IMR-90 (cell line): ENCODE results near the gene SLC23A2. TPM values are rescaled to one million over a fixed set of nuclear protein-coding genes. Genes with fewer than 3 reads are reported as not detected.

Experiments
- ATAC-seq: fragments of 200-7000 bp; cut with Tn5 transposase; 2 replicates; pipeline ENCODE4 v1.9.1; 2020; ENCODE audit warnings: low read depth, mild to moderate bottlenecking, moderate library complexity
- BruUV-seq: library from RNA; stranded (reverse); fragments of 400-500 nt; replicated peaks from 2 replicates; lab custom pipeline; 2021; lab: Mats Ljungman, UMichigan
- CTCF ChIA-PET: fragments of 300-600 bp; formaldehyde crosslinking; extraction: SDS; loops from one replicate; lab custom pipeline; 2021; ENCODE audit warnings: antibody characterized with exemption; lab: Yijun Ruan, JAX
- POLR2A ChIA-PET: fragments of 300-600 bp; sonication (Branson Sonifier 250); formaldehyde crosslinking; loops from one replicate; lab custom pipeline; 2022; ENCODE audit warnings: antibody characterized with exemption; ENCODE audit not compliant: unreplicated experiment; lab: Charles Lee
- DNase-seq: peaks from one replicate; pipeline ENCODE4 v3.0.0; 2013
- H2AFZ ChIP-seq: replicated peaks from 2 replicates; pipeline ENCODE3; 2013; ENCODE audit warnings: low read length, mild to moderate bottlenecking; ENCODE audit not compliant: poor library complexity
- H2AK5ac ChIP-seq: 2 replicates; pipeline ENCODE4 v1.6.1; 2013; ENCODE audit warnings: low read depth, low read length, inconsistent platforms
- H2AK9ac ChIP-seq: replicated peaks from 2 replicates; pipeline ENCODE3; 2013; ENCODE audit warnings: mild to moderate bottlenecking, low read depth, low read length, moderate library complexity; ENCODE audit not compliant: poor library complexity
- H2BK120ac ChIP-seq: 2 replicates; pipeline ENCODE4 v1.6.1; 2013; ENCODE audit warnings: low read depth, low read length, inconsistent platforms
- H2BK15ac ChIP-seq: 3 replicates; pipeline ENCODE4 v1.6.1; 2013; ENCODE audit warnings: low read depth, low read length, inconsistent platforms
- H2BK20ac ChIP-seq: 2 replicates; pipeline ENCODE4 v1.6.1; 2013; ENCODE audit warnings: low read depth, mild to moderate bottlenecking, inconsistent platforms, low read length, moderate library complexity
- H2BK5ac ChIP-seq: 2 replicates; pipeline ENCODE4 v1.6.1; 2013; ENCODE audit warnings: mild to moderate bottlenecking, low read depth, low read length, inconsistent platforms; ENCODE audit not compliant: poor library complexity, severe bottlenecking
- H3K14ac ChIP-seq: replicated peaks from 2 replicates; pipeline ENCODE4 v1.6.1; 2013; ENCODE audit warnings: low read depth, low read length, inconsistent platforms
- H3K18ac ChIP-seq: 2 replicates; pipeline ENCODE4 v1.6.1; 2013; ENCODE audit warnings: low read depth, low read length, control low read depth
- H3K23ac ChIP-seq: 2 replicates; pipeline ENCODE4 v1.6.1; 2013; ENCODE audit warnings: low read depth, low read length, inconsistent platforms
- H3K27ac ChIP-seq: 2 replicates; pipeline ENCODE4 v1.5.1; 2013; ENCODE audit warnings: mild to moderate bottlenecking, control low read depth, low read length; ENCODE audit not compliant: insufficient read depth
- H3K27me3 ChIP-seq: 2 replicates; pipeline ENCODE4 v1.6.1; 2013; ENCODE audit warnings: low read length; ENCODE audit not compliant: control insufficient read depth, insufficient read depth
- H3K36me3 ChIP-seq: 2 replicates; pipeline ENCODE4 v1.6.1; 2013; ENCODE audit warnings: low read length, mixed read lengths; ENCODE audit not compliant: control insufficient read depth, insufficient read depth
- H3K4ac ChIP-seq: 2 replicates; pipeline ENCODE4 v1.6.1; 2013; ENCODE audit warnings: low read depth, low read length, inconsistent platforms
- H3K4me1 ChIP-seq: 2 replicates; pipeline ENCODE4 v1.6.1; 2013; ENCODE audit warnings: low read length, mixed read lengths; ENCODE audit not compliant: control insufficient read depth, insufficient read depth
- H3K4me2 ChIP-seq: 2 replicates; pipeline ENCODE4 v1.6.1; 2013; ENCODE audit warnings: low read depth, mild to moderate bottlenecking, control low read depth, low read length, moderate library complexity
- H3K4me3 ChIP-seq: 2 replicates; pipeline ENCODE4 v1.5.1; 2013; ENCODE audit warnings: low read depth, mild to moderate bottlenecking, control low read depth, low read length, moderate library complexity; ENCODE audit not compliant: insufficient read depth
- H3K56ac ChIP-seq: 2 replicates; pipeline ENCODE4 v1.6.1; 2013; ENCODE audit warnings: low read length, inconsistent platforms; ENCODE audit not compliant: insufficient read depth; ENCODE audit errors: extremely low read depth
- H3K79me1 ChIP-seq, 2 experiments: 2 replicates each; pipeline ENCODE4 v1.6.1; 2013; ENCODE audit warnings: low read length in 2 of 2, inconsistent platforms in 1 of 2, low read depth in 1 of 2
- H3K9ac ChIP-seq: 2 replicates; pipeline ENCODE4 v1.6.1; 2013; ENCODE audit warnings: low read depth, low read length, control low read depth
- H3K9me1 ChIP-seq: 2 replicates; pipeline ENCODE4 v1.6.1; 2013; ENCODE audit warnings: low read length, inconsistent platforms; ENCODE audit not compliant: insufficient read depth
- H3K9me3 ChIP-seq: 2 replicates; pipeline ENCODE4 v1.6.1; 2013; ENCODE audit warnings: low read length; ENCODE audit not compliant: control insufficient read depth, insufficient read depth
- H4K20me1 ChIP-seq: 2 replicates; pipeline ENCODE4 v1.6.1; 2013; ENCODE audit warnings: low read length, inconsistent platforms; ENCODE audit not compliant: insufficient read depth
- H4K5ac ChIP-seq: 2 replicates; pipeline ENCODE4 v1.6.1; 2013; ENCODE audit warnings: mild to moderate bottlenecking, low read depth, low read length, control low read depth
- H4K8ac ChIP-seq, 2 experiments: 2 replicates each; pipeline ENCODE4 v1.6.1; 2013; ENCODE audit warnings: low read depth in 2 of 2, low read length in 2 of 2, control low read depth in 1 of 2, inconsistent platforms in 1 of 2
- H4K91ac ChIP-seq: 2 replicates; pipeline ENCODE4 v1.6.1; 2013; ENCODE audit warnings: low read depth, low read length, inconsistent platforms; ENCODE audit not compliant: insufficient read depth
- BHLHE40 ChIP-seq: fragments of 150-350 bp; IDR thresholded peaks from 2 replicates; pipeline ENCODE4 v1.6.1; 2016; ENCODE audit warnings: mild to moderate bottlenecking, low read depth, low read length
- CHD1 ChIP-seq: IDR thresholded peaks from 2 replicates; pipeline ENCODE4 v1.6.1; 2012; ENCODE audit warnings: low read depth, low read length, improper control_type of control experiment
- ELK1 ChIP-seq: fragments of 150-350 bp; IDR thresholded peaks from 2 replicates; pipeline ENCODE4 v1.6.1; 2016; ENCODE audit warnings: low read depth, mild to moderate bottlenecking, low read length, moderate library complexity, borderline replicate concordance
- FOS ChIP-seq: fragments of 150-350 bp; IDR thresholded peaks from 2 replicates; pipeline ENCODE4 v1.6.1; 2016; ENCODE audit warnings: low read depth, low read length
- MAZ ChIP-seq: IDR thresholded peaks from 2 replicates; pipeline ENCODE4 v1.6.1; 2012; ENCODE audit warnings: low read depth, mild to moderate bottlenecking, low read length, improper control_type of control experiment, moderate library complexity, borderline replicate concordance
- MXI1 ChIP-seq: IDR thresholded peaks from 2 replicates; pipeline ENCODE4 v1.6.1; 2012; ENCODE audit warnings: low read depth, mild to moderate bottlenecking, low read length, moderate library complexity, borderline replicate concordance
- NFE2L2 ChIP-seq: fragments of 150-350 bp; IDR thresholded peaks from 2 replicates; pipeline ENCODE4 v1.6.1; 2016; ENCODE audit warnings: low read depth, mild to moderate bottlenecking, low read length
- POLR2A ChIP-seq: IDR thresholded peaks from 2 replicates; pipeline ENCODE4 v1.6.1; 2012; ENCODE audit warnings: mild to moderate bottlenecking, low read depth, low read length
- RAD21 ChIP-seq: IDR thresholded peaks from 2 replicates; pipeline ENCODE4 v1.6.1; 2012; ENCODE audit warnings: low read length, improper control_type of control experiment
- RCOR1 ChIP-seq: IDR thresholded peaks from 2 replicates; pipeline ENCODE4 v1.6.1; 2012; ENCODE audit warnings: mild to moderate bottlenecking, low read length, improper control_type of control experiment; ENCODE audit not compliant: insufficient replicate concordance
- RFX5 ChIP-seq: IDR thresholded peaks from 2 replicates; pipeline ENCODE4 v1.8.0; 2012; ENCODE audit warnings: low read depth, mild to moderate bottlenecking, low read length, moderate library complexity
- SMC3 ChIP-seq: fragments of 150-350 bp; IDR thresholded peaks from 2 replicates; pipeline ENCODE4 v1.6.1; 2016; ENCODE audit warnings: low read depth, mild to moderate bottlenecking, antibody characterized with exemption, low read length, moderate library complexity
- WGBS, 2 experiments: methylation state at CpG; one replicate each; pipeline versions ENCODE4 v1.1.5 to v1.1.7; 2013; ENCODE audit warnings: missing lambda C conversion rate in 2 of 2; ENCODE audit not compliant: insufficient read length in 1 of 2; ENCODE audit errors: extremely low coverage in 2 of 2; 5-methylcytosine and 5-hydroxymethylcytosine counted together
- dilution Hi-C: fragments of 300-500 bp; cut with HindIII; formaldehyde crosslinking; loops from one replicate; pipeline ENCODE4 v1.14.3; 2018; ENCODE audit warnings: low sequenced_read_pairs; ENCODE audit not compliant: unreplicated experiment
- in situ Hi-C: fragments of 300-500 bp; cut with MboI; formaldehyde crosslinking; loops from 3 replicates; pipeline ENCODE4 v1.14.3; 2019; ENCODE audit warnings: low sequenced_read_pairs, inconsistent platforms, mixed read lengths
- intact Hi-C: fragments of 100-400 bp; cut with micrococcal nuclease; formaldehyde crosslinking; loops from 2 replicates; pipeline ENCODE4 v1.10.0; 2022
- polyA plus RNA-seq, 3 experiments: library from polyadenylated mRNA; depleted of rRNA; stranded (reverse); fragments of >200 nt; gene quantifications; 2 replicates each; pipeline ENCODE4 v1.2.3, GENCODE V29; 2012; ENCODE audit warnings: low replicate concordance in 1 of 3
- total RNA-seq: library from RNA; depleted of rRNA; stranded (reverse); fragments of >200 nt; gene quantifications from 2 replicates; pipeline ENCODE4 v1.2.3, GENCODE V29; 2012
- TF ChIP-seq, protein P1 (sequence below): fragments of 150-350 bp; IDR thresholded peaks from 2 replicates; pipeline ENCODE4 v1.6.1; 2017; ENCODE audit warnings: mild to moderate bottlenecking, antibody characterized with exemption, low read length, low read depth

SLC23A2 gene
- total and polyA plus RNA-seq, 2 of the 4 experiments (the other 2 are of a cell fraction) = 10.2 to 14.4 TPM

DNA sequence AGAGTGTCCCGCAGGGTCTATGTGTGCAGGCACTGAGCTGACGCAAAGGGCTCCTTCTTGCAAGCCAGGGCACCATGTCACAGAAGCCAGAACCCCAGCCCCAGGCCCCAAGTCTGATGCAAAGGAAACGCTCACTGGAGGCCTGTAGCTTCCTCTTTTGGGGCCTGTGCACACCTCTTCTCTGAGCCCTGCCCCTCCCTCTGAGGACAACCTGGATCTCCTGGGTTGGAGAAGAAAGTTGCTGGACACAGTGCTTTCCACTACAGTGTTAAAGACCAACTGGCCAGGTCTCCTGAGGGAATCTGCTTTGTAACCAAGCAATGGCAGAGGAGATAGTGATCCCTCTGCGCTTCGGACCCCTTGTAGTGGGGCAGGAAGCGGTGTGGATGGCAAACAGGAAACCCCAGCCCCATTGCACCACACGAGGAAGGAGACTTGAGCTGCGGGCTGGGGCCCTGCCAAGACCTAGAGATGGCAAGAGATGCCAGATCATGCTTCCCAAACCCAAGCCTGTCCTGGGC is 189.6 kb downstream of the SLC23A2 start:
- no peak overlapping the region for H2AK9ac ChIP-seq
- no peak overlapping the region for H2BK120ac ChIP-seq
- no peak overlapping the region for H2BK20ac ChIP-seq
- peaks cover 11% of the 10 kb centered on the region for H3K9me1 ChIP-seq
- TF ChIP-seq POLR2A = no peak
- no peak for TF ChIP-seq MAZ
- TF ChIP-seq, protein P1, sequence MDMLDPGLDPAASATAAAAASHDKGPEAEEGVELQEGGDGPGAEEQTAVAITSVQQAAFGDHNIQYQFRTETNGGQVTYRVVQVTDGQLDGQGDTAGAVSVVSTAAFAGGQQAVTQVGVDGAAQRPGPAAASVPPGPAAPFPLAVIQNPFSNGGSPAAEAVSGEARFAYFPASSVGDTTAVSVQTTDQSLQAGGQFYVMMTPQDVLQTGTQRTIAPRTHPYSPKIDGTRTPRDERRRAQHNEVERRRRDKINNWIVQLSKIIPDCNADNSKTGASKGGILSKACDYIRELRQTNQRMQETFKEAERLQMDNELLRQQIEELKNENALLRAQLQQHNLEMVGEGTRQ = no peak
- TF ChIP-seq RFX5 = no peak
- no peak for TF ChIP-seq RCOR1
- no peak for TF ChIP-seq ELK1
- no peak for TF ChIP-seq BHLHE40
- TF ChIP-seq SMC3 = no peak
- no peak for TF ChIP-seq MXI1
- no peak for TF ChIP-seq FOS
- TF ChIP-seq RAD21 = no peak
- no peak for TF ChIP-seq CHD1
- no peak for TF ChIP-seq NFE2L2
- peaks cover 7% of the 10 kb centered on the region; the same call in 1 of the 2 replicates for H3K36me3 ChIP-seq
- no peak overlapping the region for H3K9ac ChIP-seq
- H3K9me3 ChIP-seq = no peaks in the 10 kb centered on the region
- H3K56ac ChIP-seq = no peak overlapping the region
- WGBS, 2 experiments = no CpG with 5 or more reads among the region's 8 CpGs
- CTCF ChIA-PET = no interaction called here
- H4K5ac ChIP-seq = no peak overlapping the region
- in situ Hi-C loops = no loop called here
- no peak overlapping the region for H4K91ac ChIP-seq
- no peak overlapping the region for H3K27ac ChIP-seq
- no peak overlapping the region for H3K18ac ChIP-seq
- POLR2A ChIA-PET = no interaction called here
- H2AFZ ChIP-seq = no peak overlapping the region
- H3K4me3 ChIP-seq = no peak overlapping the region
- H3K4me1 ChIP-seq = peaks cover 6% of the 10 kb centered on the region; the same call in 1 of the 2 replicates
- no peaks in the 10 kb centered on the region for H3K27me3 ChIP-seq
- no TSS peak for BruUV-seq
- DNase-seq = no peak
- no peaks in the 10 kb centered on the region for H4K20me1 ChIP-seq
- peaks cover 0 to 11% of the 10 kb centered on the region in 2 experiments; a peak in 1 of 4 replicates for H3K79me1 ChIP-seq
- no peak overlapping the region for H3K14ac ChIP-seq
- H4K8ac ChIP-seq = no peak overlapping the region
- H3K4me2 ChIP-seq = no peak overlapping the region
- H3K4ac ChIP-seq = no peak overlapping the region
- no peak overlapping the region for H2AK5ac ChIP-seq
- intact Hi-C loops = no loop called here
- dilution Hi-C loops = no loop called here
- H2BK15ac ChIP-seq = no peak overlapping the region
- H2BK5ac ChIP-seq = no peak overlapping the region
- no peak overlapping the region for H3K23ac ChIP-seq
- no peak for ATAC-seq
